HepG2 (cell line): ENCODE measurements around the gene SFI1. TPM values are rescaled to one million over a fixed set of nuclear protein-coding genes. Genes with fewer than 3 reads are reported as not detected.

Source experiments
- ETV5 ChIP-seq: IDR thresholded peaks from 2 replicates; pipeline ENCODE4 v1.6.1; 2018; ENCODE audit warnings: missing biosample characterization, missing genetic modification reagents, inconsistent platforms, borderline replicate concordance
- FOXJ3 ChIP-seq: sonication (generic); formaldehyde crosslinking; IDR thresholded peaks from 2 replicates; pipeline ENCODE4 v1.4.0; 2020; ENCODE audit warnings: missing genetic modification reagents, mild to moderate bottlenecking, borderline replicate concordance
- KAT8 ChIP-seq: IDR thresholded peaks from 2 replicates; pipeline ENCODE4 v1.6.1; 2016; ENCODE audit warnings: missing genetic modification reagents, missing compliant biosample characterization
- NCOA2 ChIP-seq: sonication (generic); formaldehyde crosslinking; IDR thresholded peaks from 2 replicates; pipeline ENCODE4 v1.8.0; 2022; ENCODE audit warnings: inconsistent platforms
- NONO ChIP-seq, 2 experiments: fragments of 450-650 bp in 1 of 2; sonication (generic) in 1 of 2; formaldehyde crosslinking in 1 of 2; IDR thresholded peaks in 1 of 2; conservative IDR thresholded peaks in 1 of 2; 2 replicates each; pipeline versions ENCODE4 v1.6.1 to v1.8.0; 2017 to 2022; ENCODE audit warnings: mild to moderate bottlenecking in 1 of 2, missing genetic modification reagents in 1 of 2, moderate library complexity in 1 of 2
- NR0B2 ChIP-seq: sonication (generic); formaldehyde crosslinking; IDR thresholded peaks from 2 replicates; pipeline ENCODE4 v1.4.0; 2020; ENCODE audit warnings: mild to moderate bottlenecking, missing genetic modification reagents
- NR2C2 ChIP-seq: sonication (generic); formaldehyde crosslinking; IDR thresholded peaks from 2 replicates; pipeline ENCODE4 v1.4.0; 2020; ENCODE audit warnings: missing genetic modification reagents, mild to moderate bottlenecking, moderate library complexity, borderline replicate concordance
- PRDM15 ChIP-seq: sonication (generic); formaldehyde crosslinking; IDR thresholded peaks from 2 replicates; pipeline ENCODE4 v1.4.0; 2020; ENCODE audit warnings: missing genetic modification reagents
- PRDM4 ChIP-seq: sonication (generic); formaldehyde crosslinking; IDR thresholded peaks from 2 replicates; pipeline ENCODE4 v1.9.0; 2021; ENCODE audit warnings: missing genetic modification reagents, borderline replicate concordance
- SAFB2 ChIP-seq: sonication (generic); formaldehyde crosslinking; IDR thresholded peaks from 2 replicates; pipeline ENCODE4 v1.5.1; 2020; ENCODE audit warnings: missing genetic modification reagents, low read depth, mild to moderate bottlenecking, borderline replicate concordance
- SKIL ChIP-seq: sonication (generic); formaldehyde crosslinking; IDR thresholded peaks from 2 replicates; pipeline ENCODE4 v1.8.0; 2022; ENCODE audit warnings: missing genetic modification reagents, mild to moderate bottlenecking, moderate library complexity, borderline replicate concordance
- TCF7L2 ChIP-seq: IDR thresholded peaks from 2 replicates; pipeline ENCODE4 v1.6.1; 2011; ENCODE audit warnings: mild to moderate bottlenecking, low read depth, low read length, moderate library complexity
- ZBTB14 ChIP-seq: sonication (generic); formaldehyde crosslinking; IDR thresholded peaks from 2 replicates; pipeline ENCODE4 v1.4.0; 2020; ENCODE audit warnings: missing genetic modification reagents
- ZNF232 ChIP-seq: sonication (generic); formaldehyde crosslinking; IDR thresholded peaks from 2 replicates; pipeline ENCODE4 v1.4.0; 2020; ENCODE audit warnings: missing genetic modification reagents, borderline replicate concordance
- ZNF333 ChIP-seq: sonication (generic); formaldehyde crosslinking; IDR thresholded peaks from 2 replicates; pipeline ENCODE4 v1.4.0; 2020; ENCODE audit warnings: mild to moderate bottlenecking, missing genetic modification reagents, borderline replicate concordance
- polyA plus RNA-seq, 8 experiments: library from polyadenylated mRNA; depleted of rRNA in 3 of 8; stranded (reverse) in 7 of 8; unstranded in 1 of 8; fragments of >200 nt; fragmentation: Illumina TruSeq in 4 of 8; extraction: Trizol in 4 of 8; gene quantifications; 2 replicates each; pipeline versions ENCODE4 v1.2.1 to v1.2.3, GENCODE V29; 2011 to 2016; ENCODE audit warnings: low read depth in 4 of 8, missing spikeins in 1 of 8, mixed read lengths in 1 of 8; ENCODE audit not compliant: insufficient read depth in 1 of 8
- total RNA-seq, 5 experiments: library from RNA; depleted of rRNA; stranded (reverse); fragments of >200 nt; fragmentation: Illumina TruSeq; extraction: Trizol; gene quantifications; 2 replicates each; pipeline ENCODE4 v1.2.3, GENCODE V29; 2016; ENCODE audit warnings: low read depth in 1 of 5

Gene SFI1
- total and polyA plus RNA-seq, 2 of the 13 experiments (the other 11 are each of a cell fraction or from before 2014, with no cell fraction given), result 20.5 to 40.1 TPM

GRCh38 chr22:31496007-31496734 is at the start of gene SFI1 (continued):
- TF ChIP-seq ZNF232 (CRISPR knock-in tag) (peak; percentile 72; the same call in 1 of the 2 replicates), TCF7L2 (no peak), FOXJ3 (no peak; the same call in 1 of the 2 replicates), NCOA2 (CRISPR knock-in tag) (no peak), SKIL (CRISPR knock-in tag) (no peak), KAT8 (CRISPR knock-in tag) (peak; percentile 69; the same call in 1 of the 2 replicates), NR0B2 (peak; percentile 53; the same call in 1 of the 2 replicates), PRDM15 (CRISPR knock-in tag) (0 out of 2 replicates have a peak, but pooled peaks have one; percentile 6), ZBTB14 (CRISPR knock-in tag) (peak; percentile 74), PRDM4 (CRISPR knock-in tag) (no peak), ZNF333 (0 out of 2 replicates have a peak, but pooled peaks have one; percentile 93), SAFB2 (CRISPR knock-in tag) (no peak), ETV5 (peak; percentile 81), NR2C2 (CRISPR knock-in tag) (0 out of 2 replicates have a peak, but pooled peaks have one; percentile 17), NONO (IDR thresholded peaks at IDR 0.05) (no peak), NONO (CRISPR knock-in tag; conservative IDR thresholded peaks at IDR 0.05) (no peak; the same call in 1 of the 2 replicates)
